Hepatocyte (in vitro differentiated cells): ENCODE data around the gene CPHXL2. TPM values are rescaled to one million over a fixed set of nuclear protein-coding genes. Genes with fewer than 3 reads are reported as not detected.

Experiments
- DNase-seq: peaks from one replicate; pipeline ENCODE4 v3.0.0-alpha.2; 2016; ENCODE audit warnings: low spot score
- H2AFZ ChIP-seq: fragments of 200-600 bp; sonication (generic); 2 replicates; pipeline ENCODE4 v1.6.0; 2016; ENCODE audit warnings: antibody characterized with exemption, mild to moderate bottlenecking
- H3K27ac ChIP-seq: fragments of 200-600 bp; sonication (generic); 2 replicates; pipeline ENCODE4 v1.5.1; 2016; ENCODE audit warnings: mild to moderate bottlenecking
- H3K27me3 ChIP-seq: fragments of 200-600 bp; sonication (generic); 2 replicates; pipeline ENCODE4 v1.6.1; 2016
- H3K36me3 ChIP-seq: fragments of 200-600 bp; sonication (generic); replicated peaks from 2 replicates; pipeline ENCODE4 v1.5.1; 2016; ENCODE audit warnings: low read depth; ENCODE audit not compliant: insufficient read depth
- H3K4me1 ChIP-seq: fragments of 200-600 bp; sonication (generic); 2 replicates; pipeline ENCODE4 v1.5.1; 2016; ENCODE audit warnings: mild to moderate bottlenecking, moderate library complexity; ENCODE audit not compliant: insufficient read depth
- H3K4me2 ChIP-seq: fragments of 200-600 bp; sonication (generic); 2 replicates; pipeline ENCODE4 v1.6.0; 2016
- H3K4me3 ChIP-seq: fragments of 200-600 bp; sonication (generic); 2 replicates; pipeline ENCODE4 v1.5.1; 2016; ENCODE audit warnings: mild to moderate bottlenecking
- H3K79me2 ChIP-seq: fragments of 200-600 bp; sonication (generic); 2 replicates; pipeline ENCODE4 v1.6.0; 2017; ENCODE audit warnings: mild to moderate bottlenecking
- H3K9me2 ChIP-seq: fragments of 200-600 bp; sonication (generic); replicated peaks from 2 replicates; pipeline ENCODE4 v1.6.0; 2017; ENCODE audit warnings: mild to moderate bottlenecking; ENCODE audit not compliant: insufficient read depth
- H3K9me3 ChIP-seq: fragments of 200-600 bp; sonication (generic); 2 replicates; pipeline ENCODE4 v1.5.1; 2016; ENCODE audit warnings: low read depth, mild to moderate bottlenecking
- H4K20me1 ChIP-seq: fragments of 200-600 bp; sonication (generic); 2 replicates; pipeline ENCODE4 v1.6.0; 2016; ENCODE audit warnings: mild to moderate bottlenecking; ENCODE audit not compliant: insufficient read depth, poor library complexity, severe bottlenecking
- CTCF ChIP-seq: fragments of 200-600 bp; sonication (generic); IDR thresholded peaks from 2 replicates; pipeline ENCODE4 v1.5.1; 2016; ENCODE audit warnings: antibody characterized with exemption, mild to moderate bottlenecking; ENCODE audit not compliant: poor library complexity
- EZH2 ChIP-seq: fragments of 200-600 bp; sonication (generic); IDR thresholded peaks from 2 replicates; pipeline ENCODE4 v1.6.1; 2016; ENCODE audit warnings: antibody characterized with exemption, mild to moderate bottlenecking, borderline replicate concordance
- EZH2phosphoT487 ChIP-seq: fragments of 200-600 bp; sonication (generic); IDR thresholded peaks from one replicate; pipeline ENCODE4 v1.6.1; 2018; ENCODE audit warnings: antibody characterized with exemption, mild to moderate bottlenecking, low read depth, moderate library complexity; ENCODE audit not compliant: unreplicated experiment, severe bottlenecking
- WGBS: methylation state at CpG from one replicate; pipeline ENCODE4 v1.1.6; 2016; ENCODE audit warnings: low lambda C conversion rate; ENCODE audit errors: missing lambda C conversion rate; 5-methylcytosine and 5-hydroxymethylcytosine counted together
- polyA plus RNA-seq: library from polyadenylated mRNA; unstranded; fragments of >200 nt; fragmentation: Nextera tagmentation; extraction: Ambion mirVana; gene quantifications from 2 replicates; pipeline ENCODE4 v1.2.1, GENCODE V29; 2016
- total RNA-seq: library from RNA; depleted of rRNA; stranded (reverse); fragments of >200 nt; gene quantifications from 2 replicates; pipeline ENCODE4 v1.2.3, GENCODE V29; 2014

CPHXL2 gene
- total and polyA plus RNA-seq, 2 experiments from 2014 or later, result not detected

- WGBS, result 93% methylated on average over 5 of the region's 5 CpGs
- no peaks in the 10 kb centered on the region for H3K79me2 ChIP-seq
- no peaks in the 10 kb centered on the region for H3K27me3 ChIP-seq
- no peaks in the 10 kb centered on the region for H4K20me1 ChIP-seq
- H2AFZ ChIP-seq, result no peak overlapping the region
- H3K9me3 ChIP-seq, result no peaks in the 10 kb centered on the region
- no peaks in the 10 kb centered on the region for H3K36me3 ChIP-seq
- H3K27ac ChIP-seq, result no peak overlapping the region
- no peak overlapping the region for H3K4me3 ChIP-seq
- H3K9me2 ChIP-seq, result no peaks in the 10 kb centered on the region
- H3K4me2 ChIP-seq, result no peak overlapping the region
- TF ChIP-seq CTCF (no peak), EZH2 (no peak), EZH2phosphoT487 (no peak)
- no peak for DNase-seq
- H3K4me1 ChIP-seq, result no peaks in the 10 kb centered on the region
These were observed 20.8 kb upstream of the CPHXL2 start for GRCh38 chr16:75697571-75697970.

- WGBS, result 92% methylated on average over 6 of the region's 6 CpGs
These were observed 18.9 kb upstream of the CPHXL2 start for GRCh38 chr16:75695708-75696107.

GRCh38 chr16:75687361-75687760, 10.6 kb upstream of the CPHXL2 start:
- DNase-seq, result no peak
- no peak overlapping the region for H3K4me2 ChIP-seq
- TF ChIP-seq EZH2phosphoT487 (no peak), EZH2 (no peak), CTCF (no peak)
- H3K9me3 ChIP-seq, result no peaks in the 10 kb centered on the region
- H3K79me2 ChIP-seq, result no peaks in the 10 kb centered on the region
- no peaks in the 10 kb centered on the region for H3K9me2 ChIP-seq
- no peak overlapping the region for H2AFZ ChIP-seq
- no peaks in the 10 kb centered on the region for H3K36me3 ChIP-seq
- no peaks in the 10 kb centered on the region for H3K27me3 ChIP-seq
- no peaks in the 10 kb centered on the region for H4K20me1 ChIP-seq
- H3K4me3 ChIP-seq, result no peak overlapping the region
- no peaks in the 10 kb centered on the region for H3K4me1 ChIP-seq
- H3K27ac ChIP-seq, result no peak overlapping the region

More at GRCh38 chr16:75695708-75696107, 18.9 kb upstream of the CPHXL2 start:
- Histone ChIP-seq H3K4me3 (no peak overlapping the region), H3K4me2 (no peak overlapping the region), H3K4me1 (no peaks in the 10 kb centered on the region), H3K27ac (no peak overlapping the region), H3K36me3 (no peaks in the 10 kb centered on the region), H3K27me3 (no peaks in the 10 kb centered on the region), H2AFZ (no peak overlapping the region), H3K9me2 (no peaks in the 10 kb centered on the region), H3K79me2 (no peaks in the 10 kb centered on the region), H4K20me1 (no peaks in the 10 kb centered on the region), H3K9me3 (no peaks in the 10 kb centered on the region)
- DNase-seq, result no peak
- TF ChIP-seq CTCF (no peak), EZH2phosphoT487 (no peak), EZH2 (no peak)

- no peaks in the 10 kb centered on the region for H4K20me1 ChIP-seq
- no peak overlapping the region for H3K27ac ChIP-seq
- H3K36me3 ChIP-seq, result no peaks in the 10 kb centered on the region
- no peaks in the 10 kb centered on the region for H3K9me2 ChIP-seq
- H2AFZ ChIP-seq, result no peak overlapping the region
- WGBS, result 87% methylated on average over 14 of the region's 14 CpGs
- H3K4me2 ChIP-seq, result no peak overlapping the region
- no peak for TF ChIP-seq EZH2phosphoT487
- no peak for TF ChIP-seq EZH2
- TF ChIP-seq CTCF, result no peak
- no peaks in the 10 kb centered on the region for H3K27me3 ChIP-seq
- H3K9me3 ChIP-seq, result no peaks in the 10 kb centered on the region
- peaks cover 4% of the 10 kb centered on the region for H3K4me1 ChIP-seq
- DNase-seq, result no peak
- no peaks in the 10 kb centered on the region for H3K79me2 ChIP-seq
- no peak overlapping the region for H3K4me3 ChIP-seq
These were observed 5.5 kb upstream of the CPHXL2 start for GRCh38 chr16:75682308-75682707.
